Nephron (organoid): Measurements from ENCODE around the gene VPS26A.
"Not testable (repeated sequence)": the region's sequence is repeated elsewhere in the genome, so short reads cannot be mapped to it uniquely, and the experiment has no call there.

ENCODE experiments used
- H3K27ac Mint-ChIP-seq, 3 experiments: 2 replicates each; pipeline ENCODE4 v1.8.0; 2020; ENCODE audit warnings: mixed read lengths in 3 of 3, mild to moderate bottlenecking in 2 of 3, moderate library complexity in 1 of 3
- H3K27me3 Mint-ChIP-seq: 2 replicates; pipeline ENCODE4 v1.8.0; 2021; ENCODE audit warnings: low read depth, mild to moderate bottlenecking, moderate library complexity, mixed read lengths
- H3K36me3 Mint-ChIP-seq: 2 replicates; pipeline ENCODE4 v1.8.0; 2020; ENCODE audit warnings: low read depth, mixed read lengths
- H3K4me1 Mint-ChIP-seq: 2 replicates; pipeline ENCODE4 v1.8.0; 2020; ENCODE audit warnings: mixed read lengths
- H3K4me3 Mint-ChIP-seq, 3 experiments: 2 replicates each; pipeline ENCODE4 v1.8.0; 2020; ENCODE audit warnings: mild to moderate bottlenecking in 3 of 3, mixed read lengths in 3 of 3, moderate library complexity in 2 of 3
- H3K9me3 Mint-ChIP-seq: 2 replicates; pipeline ENCODE4 v1.8.0; 2020; ENCODE audit warnings: mixed read lengths
- TF ChIP-seq, protein P1 (sequence below), 3 experiments: fragments of 200-600 bp; sonication (generic); IDR thresholded peaks; one replicate each; pipeline ENCODE4 v1.5.0; 2021; ENCODE audit warnings: antibody characterized with exemption in 3 of 3; ENCODE audit not compliant: unreplicated experiment in 3 of 3

VPS26A gene

DNA sequence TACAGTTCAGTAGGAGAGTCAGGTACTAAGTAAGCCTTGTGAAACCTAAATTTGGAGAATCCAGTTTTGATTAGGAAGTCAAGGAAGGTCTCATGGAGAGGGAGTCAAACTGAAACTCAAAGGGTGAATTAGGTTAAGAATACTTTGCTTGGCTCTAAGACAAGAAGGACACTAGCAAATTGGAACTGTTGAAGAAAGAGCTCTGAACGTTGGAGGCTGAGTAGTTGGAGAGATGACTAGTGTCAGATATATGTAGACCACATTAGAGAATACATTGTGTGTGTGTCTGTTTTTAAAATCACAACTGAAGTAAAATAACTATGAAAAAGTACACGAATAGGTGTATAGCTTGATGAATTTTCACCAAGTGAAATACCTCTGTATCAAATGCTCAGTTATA is 6.3 kb downstream of the VPS26A start:
- H3K4me1 Mint-ChIP-seq, result peaks cover 12% of the 10 kb centered on the region

DNA sequence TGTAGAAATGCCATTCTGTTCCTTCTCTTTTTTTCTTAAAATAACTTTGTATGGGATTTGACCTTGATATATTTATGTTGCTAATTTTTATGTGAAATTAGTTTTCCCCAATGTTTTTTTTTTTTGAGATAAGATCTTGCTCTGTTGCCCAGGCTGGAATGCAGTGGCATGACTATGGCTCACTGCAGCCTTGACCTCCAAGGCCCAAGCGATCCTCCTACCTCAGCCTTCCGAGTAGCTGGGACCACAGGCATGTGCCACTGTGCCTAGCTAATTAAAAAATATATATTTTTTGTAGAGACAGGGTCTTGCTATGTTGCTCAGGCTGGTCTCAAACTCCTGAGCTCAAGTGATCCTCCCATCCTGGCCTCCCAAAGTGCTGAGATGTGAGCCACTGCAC is 16.0 kb downstream of the VPS26A start:
- no peaks in the 10 kb centered on the region for H3K27me3 Mint-ChIP-seq
- H3K4me3 Mint-ChIP-seq, result no peak overlapping the region
- no peaks in the 10 kb centered on the region for H3K9me3 Mint-ChIP-seq
- peaks cover 39% of the 10 kb centered on the region for H3K36me3 Mint-ChIP-seq
- H3K4me1 Mint-ChIP-seq, result no peaks in the 10 kb centered on the region
- no peak overlapping the region for H3K27ac Mint-ChIP-seq
- TF ChIP-seq, protein P1, sequence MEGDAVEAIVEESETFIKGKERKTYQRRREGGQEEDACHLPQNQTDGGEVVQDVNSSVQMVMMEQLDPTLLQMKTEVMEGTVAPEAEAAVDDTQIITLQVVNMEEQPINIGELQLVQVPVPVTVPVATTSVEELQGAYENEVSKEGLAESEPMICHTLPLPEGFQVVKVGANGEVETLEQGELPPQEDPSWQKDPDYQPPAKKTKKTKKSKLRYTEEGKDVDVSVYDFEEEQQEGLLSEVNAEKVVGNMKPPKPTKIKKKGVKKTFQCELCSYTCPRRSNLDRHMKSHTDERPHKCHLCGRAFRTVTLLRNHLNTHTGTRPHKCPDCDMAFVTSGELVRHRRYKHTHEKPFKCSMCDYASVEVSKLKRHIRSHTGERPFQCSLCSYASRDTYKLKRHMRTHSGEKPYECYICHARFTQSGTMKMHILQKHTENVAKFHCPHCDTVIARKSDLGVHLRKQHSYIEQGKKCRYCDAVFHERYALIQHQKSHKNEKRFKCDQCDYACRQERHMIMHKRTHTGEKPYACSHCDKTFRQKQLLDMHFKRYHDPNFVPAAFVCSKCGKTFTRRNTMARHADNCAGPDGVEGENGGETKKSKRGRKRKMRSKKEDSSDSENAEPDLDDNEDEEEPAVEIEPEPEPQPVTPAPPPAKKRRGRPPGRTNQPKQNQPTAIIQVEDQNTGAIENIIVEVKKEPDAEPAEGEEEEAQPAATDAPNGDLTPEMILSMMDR (IDR thresholded peaks at IDR 0.05; ENCODE audit: unreplicated experiment in 3 of 3), result no peak

More for the DNA sequence above, 6.3 kb downstream of the VPS26A start:
- Mint-ChIP-seq H3K27ac (peak overlapping the region in 1 of 3 experiments; percentile 6), H3K9me3 (no peaks in the 10 kb centered on the region), H3K36me3 (peaks cover 26% of the 10 kb centered on the region), H3K4me3 (no peak overlapping the region), H3K27me3 (no peaks in the 10 kb centered on the region)
- TF ChIP-seq, protein P1 (IDR thresholded peaks at IDR 0.05; ENCODE audit: unreplicated experiment in 3 of 3), result no peak

DNA sequence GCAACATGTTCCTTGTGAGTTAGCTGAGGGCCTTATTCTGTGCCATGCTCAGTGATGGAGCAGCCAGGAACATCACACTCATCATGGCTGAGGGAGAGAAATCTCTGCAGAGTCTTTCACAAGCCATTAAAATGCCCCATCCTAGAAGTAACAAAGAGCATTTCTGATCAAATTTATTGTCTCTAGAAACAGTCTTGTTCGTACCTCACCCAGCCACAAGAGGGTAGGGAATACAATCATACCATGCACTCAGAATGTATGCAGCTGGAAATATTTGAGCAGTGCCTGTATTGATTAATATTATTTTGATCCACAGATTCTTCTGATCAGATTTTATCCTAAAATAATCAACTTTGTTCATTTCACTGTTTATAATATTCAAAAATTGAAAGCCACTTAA is 17.3 kb downstream of the VPS26A start:
- no peak overlapping the region for H3K4me3 Mint-ChIP-seq

DNA sequence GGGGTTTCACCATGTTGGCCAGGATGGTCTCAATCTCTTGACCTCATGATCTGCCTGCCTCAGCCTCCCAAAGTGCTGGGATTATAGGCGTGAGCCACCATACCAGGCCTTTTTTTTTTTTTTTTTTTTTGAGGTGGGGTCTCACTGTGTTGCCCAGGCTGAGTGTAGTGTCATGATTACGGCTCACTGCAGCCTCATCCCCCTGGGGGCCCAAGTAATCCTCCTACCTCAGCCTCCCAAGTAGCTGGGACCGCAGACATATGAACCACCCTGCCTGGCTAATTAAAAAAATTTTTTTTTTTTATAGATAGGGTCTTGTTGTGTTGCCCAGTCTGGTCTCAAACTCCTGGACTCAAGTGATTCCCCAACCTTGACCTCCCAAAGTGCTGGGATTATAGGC is 18.1 kb downstream of the VPS26A start:
- not testable (repeated sequence) for H3K27ac Mint-ChIP-seq, H3K27me3 Mint-ChIP-seq, H3K9me3 Mint-ChIP-seq, H3K4me1 Mint-ChIP-seq, H3K4me3 Mint-ChIP-seq
- H3K36me3 Mint-ChIP-seq, result peaks cover 34% of the 10 kb centered on the region

More for the DNA sequence above, 17.3 kb downstream of the VPS26A start:
- no peak overlapping the region for H3K27ac Mint-ChIP-seq
- TF ChIP-seq, protein P1 (IDR thresholded peaks at IDR 0.05; ENCODE audit: unreplicated experiment in 3 of 3), result no peak
- H3K27me3 Mint-ChIP-seq, result no peaks in the 10 kb centered on the region
- H3K9me3 Mint-ChIP-seq, result no peaks in the 10 kb centered on the region
- H3K36me3 Mint-ChIP-seq, result peaks cover 34% of the 10 kb centered on the region
- no peaks in the 10 kb centered on the region for H3K4me1 Mint-ChIP-seq

DNA sequence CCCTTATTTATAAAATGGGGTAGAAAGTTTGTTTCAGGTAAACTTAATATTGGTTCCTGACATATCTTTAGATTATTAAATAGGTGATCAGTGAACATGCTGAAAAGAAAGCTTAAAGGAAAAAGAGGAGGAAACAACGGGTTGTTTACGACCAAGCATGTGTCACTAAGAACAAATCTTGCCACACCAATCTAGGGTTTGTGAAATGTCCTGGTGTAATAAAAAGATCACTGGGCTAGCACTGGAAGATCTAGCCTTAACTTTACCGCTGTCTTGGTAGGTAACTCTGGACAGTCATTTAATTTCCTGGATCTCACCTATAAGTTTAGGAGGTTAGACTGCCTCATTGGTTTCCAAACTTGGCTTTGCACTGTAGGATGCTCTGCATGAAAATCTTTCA is 19.0 kb downstream of the VPS26A start:
- no peaks in the 10 kb centered on the region for H3K4me1 Mint-ChIP-seq
- peaks cover 26% of the 10 kb centered on the region for H3K36me3 Mint-ChIP-seq
- no peaks in the 10 kb centered on the region for H3K9me3 Mint-ChIP-seq
- no peaks in the 10 kb centered on the region for H3K27me3 Mint-ChIP-seq
- no peak overlapping the region for H3K27ac Mint-ChIP-seq
- no peak overlapping the region for H3K4me3 Mint-ChIP-seq
- TF ChIP-seq, protein P1 (IDR thresholded peaks at IDR 0.05; ENCODE audit: unreplicated experiment in 3 of 3), result no peak

DNA sequence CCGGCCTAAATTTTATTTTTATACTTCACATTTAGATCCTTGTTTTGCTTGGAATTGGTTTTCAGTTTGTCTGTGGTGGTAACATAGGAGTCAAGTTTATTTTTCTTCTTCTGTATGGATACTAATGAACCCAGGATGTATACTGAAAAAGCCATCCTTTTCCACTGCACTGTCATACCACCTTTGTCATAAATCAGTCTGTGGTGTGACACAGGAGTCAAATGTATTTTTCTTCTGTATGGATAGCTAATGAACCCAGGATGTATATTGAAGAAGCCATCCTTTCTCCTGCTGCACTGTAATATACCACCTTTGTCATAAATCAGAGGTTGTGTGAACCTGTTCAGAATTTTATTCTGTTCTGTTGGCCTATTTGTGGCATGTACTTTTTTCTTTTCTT is 21.4 kb downstream of the VPS26A start:
- Mint-ChIP-seq H3K27ac (no peak overlapping the region), H3K36me3 (peaks cover 27% of the 10 kb centered on the region), H3K27me3 (no peaks in the 10 kb centered on the region), H3K4me1 (no peaks in the 10 kb centered on the region), H3K9me3 (no peaks in the 10 kb centered on the region), H3K4me3 (no peak overlapping the region)
- TF ChIP-seq, protein P1 (IDR thresholded peaks at IDR 0.05; ENCODE audit: unreplicated experiment in 3 of 3), result no peak
